OCI-LY1 (cell line): ENCODE measurements around the gene SAMD5.

Source experiments
- H2AFZ ChIP-seq: fragments of 200-600 bp; sonication (generic), shearing (Covaris generic); 2 replicates; pipeline ENCODE4 v1.6.0; 2014; ENCODE audit warnings: antibody characterized with exemption, mild to moderate bottlenecking, low read length
- H3F3A ChIP-seq: fragments of 200-600 bp; sonication (generic), shearing (Covaris generic); 2 replicates; pipeline ENCODE4 v1.6.0; 2014; ENCODE audit warnings: mild to moderate bottlenecking, antibody characterized with exemption, low read length, moderate library complexity; ENCODE audit not compliant: insufficient read depth
- H3K27ac ChIP-seq: fragments of 200-600 bp; sonication (generic); 2 replicates; pipeline ENCODE4 v1.5.1; 2014; ENCODE audit warnings: low read length, mixed run types, mild to moderate bottlenecking, low read depth; ENCODE audit not compliant: poor library complexity, severe bottlenecking
- H3K27me3 ChIP-seq: fragments of 200-600 bp; sonication (generic); 2 replicates; pipeline ENCODE4 v1.6.0; 2014; ENCODE audit warnings: antibody characterized with exemption, mild to moderate bottlenecking, low read length, moderate library complexity; ENCODE audit not compliant: insufficient read depth
- H3K36me3 ChIP-seq: fragments of 200-600 bp; sonication (generic); 2 replicates; pipeline ENCODE4 v1.6.1; 2014; ENCODE audit warnings: mild to moderate bottlenecking, antibody characterized with exemption, low read length, moderate library complexity, mixed read lengths; ENCODE audit not compliant: insufficient read depth
- H3K4me1 ChIP-seq: fragments of 200-600 bp; sonication (generic); 2 replicates; pipeline ENCODE4 v1.5.1; 2014; ENCODE audit warnings: mild to moderate bottlenecking, low read length, moderate library complexity; ENCODE audit not compliant: insufficient read depth, severe bottlenecking
- H3K4me2 ChIP-seq: fragments of 200-600 bp; sonication (generic), shearing (Covaris generic); 2 replicates; pipeline ENCODE4 v1.6.1; 2014; ENCODE audit warnings: low read length
- H3K4me3 ChIP-seq: fragments of 200-600 bp; sonication (generic); 2 replicates; pipeline ENCODE4 v1.5.1; 2014; ENCODE audit warnings: low read length, low read depth, mild to moderate bottlenecking, mixed read lengths; ENCODE audit not compliant: poor library complexity, severe bottlenecking
- H3K79me2 ChIP-seq: fragments of 200-600 bp; shearing (Covaris generic); 2 replicates; pipeline ENCODE4 v1.6.1; 2016; ENCODE audit warnings: mixed run types, low read length, mixed read lengths; ENCODE audit not compliant: insufficient read depth
- H3K9ac ChIP-seq: fragments of 200-600 bp; sonication (generic), shearing (Covaris generic); 2 replicates; pipeline ENCODE4 v1.6.1; 2014; ENCODE audit warnings: mild to moderate bottlenecking, low read length, mixed read lengths
- H3K9me2 ChIP-seq: fragments of 200-600 bp; sonication (generic), shearing (Covaris generic); 2 replicates; pipeline ENCODE4 v1.6.1; 2014; ENCODE audit warnings: low read depth, mild to moderate bottlenecking, low read length, mixed read lengths
- H3K9me3 ChIP-seq: fragments of 200-600 bp; shearing (Covaris generic); 2 replicates; pipeline ENCODE4 v1.6.1; 2014; ENCODE audit warnings: low read length, mixed read lengths
- H4K20me1 ChIP-seq: fragments of 200-600 bp; sonication (generic), shearing (Covaris generic); 2 replicates; pipeline ENCODE4 v1.6.0; 2016; ENCODE audit warnings: mild to moderate bottlenecking, low read length; ENCODE audit not compliant: insufficient read depth
- CTCF ChIP-seq: fragments of 200-600 bp; sonication (generic), shearing (Covaris generic); IDR thresholded peaks from 2 replicates; pipeline ENCODE4 v1.5.1; 2017; ENCODE audit warnings: mild to moderate bottlenecking, antibody characterized with exemption, low read length, moderate library complexity, mixed read lengths
- EZH2 ChIP-seq: fragments of 200-600 bp; sonication (generic), shearing (Covaris generic); IDR thresholded peaks from 2 replicates; pipeline ENCODE4 v1.8.0; 2017; ENCODE audit warnings: borderline replicate concordance, mixed run types, mild to moderate bottlenecking, antibody characterized with exemption, low read length, moderate library complexity, mixed read lengths

SAMD5 gene

GRCh38 chr6:147479857-147480256, 28.6 kb upstream of the SAMD5 start:
- H3K9me2 ChIP-seq = no peaks in the 10 kb centered on the region
- no peaks in the 10 kb centered on the region for H4K20me1 ChIP-seq
- H3K4me1 ChIP-seq = no peaks in the 10 kb centered on the region
- no peak overlapping the region for H3K4me2 ChIP-seq
- H3K9me3 ChIP-seq = no peaks in the 10 kb centered on the region
- H3K9ac ChIP-seq = no peak overlapping the region
- H3F3A ChIP-seq = no peaks in the 10 kb centered on the region
- H2AFZ ChIP-seq = no peak overlapping the region
- no peaks in the 10 kb centered on the region for H3K36me3 ChIP-seq
- no peaks in the 10 kb centered on the region for H3K79me2 ChIP-seq
- H3K4me3 ChIP-seq = no peak overlapping the region
- no peak overlapping the region for H3K27ac ChIP-seq
- no peak for TF ChIP-seq CTCF
- TF ChIP-seq EZH2 = no peak
- no peaks in the 10 kb centered on the region for H3K27me3 ChIP-seq

GRCh38 chr6:147486683-147487082, 21.8 kb upstream of the SAMD5 start:
- H4K20me1 ChIP-seq = no peaks in the 10 kb centered on the region
- H3K9me2 ChIP-seq = no peaks in the 10 kb centered on the region
- TF ChIP-seq EZH2 = no peak
- TF ChIP-seq CTCF = no peak
- H3K9ac ChIP-seq = no peak overlapping the region
- H3K79me2 ChIP-seq = no peaks in the 10 kb centered on the region
- no peak overlapping the region for H3K27ac ChIP-seq
- H3F3A ChIP-seq = no peaks in the 10 kb centered on the region
- no peaks in the 10 kb centered on the region for H3K4me1 ChIP-seq
- H2AFZ ChIP-seq = no peak overlapping the region
- no peaks in the 10 kb centered on the region for H3K36me3 ChIP-seq
- H3K4me2 ChIP-seq = no peak overlapping the region
- no peak overlapping the region for H3K4me3 ChIP-seq
- no peaks in the 10 kb centered on the region for H3K27me3 ChIP-seq
- H3K9me3 ChIP-seq = no peaks in the 10 kb centered on the region

GRCh38 chr6:147497472-147497871, 11.0 kb upstream of the SAMD5 start:
- Histone ChIP-seq H3K4me3 (no peak overlapping the region), H2AFZ (no peak overlapping the region), H3K4me2 (no peak overlapping the region), H3K9me3 (0 out of 2 replicates have a peak, but pooled peaks cover 2% of the 10 kb centered on the region), H3F3A (no peaks in the 10 kb centered on the region), H3K27me3 (no peaks in the 10 kb centered on the region), H3K27ac (no peak overlapping the region), H3K36me3 (no peaks in the 10 kb centered on the region), H3K79me2 (no peaks in the 10 kb centered on the region), H3K9ac (no peak overlapping the region), H3K9me2 (no peaks in the 10 kb centered on the region), H4K20me1 (no peaks in the 10 kb centered on the region), H3K4me1 (no peaks in the 10 kb centered on the region)
- TF ChIP-seq EZH2 (no peak), CTCF (no peak)
